Esophagus squamous epithelium (tissue), 4 donors: ENCODE results near the gene DUSP12.

ENCODE experiments used
- POLR2A ChIP-seq, 4 donors: fragments of 450-650 bp; IDR thresholded peaks; one replicate each; pipeline ENCODE4 v1.6.1; 2017; ENCODE audit warnings: antibody characterized with exemption in 4 of 4, mild to moderate bottlenecking in 4 of 4, moderate library complexity in 3 of 4
- TF ChIP-seq, protein P1 (sequence below), 6 experiments: fragments of 450-650 bp in 4 of 6; fragments of 200-600 bp in 2 of 6; sonication (generic) in 2 of 6; IDR thresholded peaks; one replicate each; pipeline ENCODE4 v1.5.1; 2016 to 2019; ENCODE audit warnings: antibody characterized with exemption in 6 of 6, mild to moderate bottlenecking in 4 of 6, moderate library complexity in 4 of 6

DNA sequence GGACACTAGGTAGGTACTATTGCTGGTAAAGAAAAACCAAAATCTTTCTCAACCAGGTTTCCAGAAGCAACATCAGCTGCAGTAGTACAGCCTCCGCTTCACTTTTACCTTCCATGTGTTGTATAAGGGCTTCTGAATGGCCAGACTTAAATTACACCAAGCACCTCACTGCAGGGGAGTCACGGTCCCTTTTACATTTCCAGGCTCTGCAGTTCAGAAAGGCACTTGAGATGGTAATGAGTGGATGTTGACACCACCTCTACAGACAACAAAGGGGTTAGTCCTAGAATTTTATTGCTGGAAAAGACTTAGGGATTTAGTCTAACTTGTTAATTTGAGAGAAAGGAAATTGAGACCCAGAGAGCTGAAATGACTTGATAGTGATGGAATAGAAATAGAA is 12.0 kb upstream of the DUSP12 start:
- no peak for TF ChIP-seq POLR2A (IDR thresholded peaks at IDR 0.05)
- TF ChIP-seq, protein P1, sequence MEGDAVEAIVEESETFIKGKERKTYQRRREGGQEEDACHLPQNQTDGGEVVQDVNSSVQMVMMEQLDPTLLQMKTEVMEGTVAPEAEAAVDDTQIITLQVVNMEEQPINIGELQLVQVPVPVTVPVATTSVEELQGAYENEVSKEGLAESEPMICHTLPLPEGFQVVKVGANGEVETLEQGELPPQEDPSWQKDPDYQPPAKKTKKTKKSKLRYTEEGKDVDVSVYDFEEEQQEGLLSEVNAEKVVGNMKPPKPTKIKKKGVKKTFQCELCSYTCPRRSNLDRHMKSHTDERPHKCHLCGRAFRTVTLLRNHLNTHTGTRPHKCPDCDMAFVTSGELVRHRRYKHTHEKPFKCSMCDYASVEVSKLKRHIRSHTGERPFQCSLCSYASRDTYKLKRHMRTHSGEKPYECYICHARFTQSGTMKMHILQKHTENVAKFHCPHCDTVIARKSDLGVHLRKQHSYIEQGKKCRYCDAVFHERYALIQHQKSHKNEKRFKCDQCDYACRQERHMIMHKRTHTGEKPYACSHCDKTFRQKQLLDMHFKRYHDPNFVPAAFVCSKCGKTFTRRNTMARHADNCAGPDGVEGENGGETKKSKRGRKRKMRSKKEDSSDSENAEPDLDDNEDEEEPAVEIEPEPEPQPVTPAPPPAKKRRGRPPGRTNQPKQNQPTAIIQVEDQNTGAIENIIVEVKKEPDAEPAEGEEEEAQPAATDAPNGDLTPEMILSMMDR (IDR thresholded peaks at IDR 0.05) = no peak
